ENCODE measurements around the gene SLC37A1. TPM values are rescaled to one million over a fixed set of nuclear protein-coding genes. Genes with fewer than 3 reads are reported as not detected.

The SLC37A1 gene
- total RNA-seq, 1 experiment from 2014 or later, result 4.3 TPM

GRCh38 chr21:42586406-42586805 is 72.8 kb downstream of the SLC37A1 start:
- in situ Hi-C loops (cut with HindIII; ENCODE audit: low pct_unique_long_range_greater_than_20kb, low sequenced_read_pairs), result no loop called here
- DNase-seq (ENCODE audit: low read depth, low spot score), result no peak

- in situ Hi-C loops (cut with HindIII; ENCODE audit: low pct_unique_long_range_greater_than_20kb, low sequenced_read_pairs), result no loop called here
- no peak for DNase-seq (ENCODE audit: low read depth, low spot score)
Observed at GRCh38 chr21:42587036-42587435, 73.4 kb downstream of the SLC37A1 start.

- in situ Hi-C loops (cut with HindIII; ENCODE audit: low pct_unique_long_range_greater_than_20kb, low sequenced_read_pairs), result no loop called here
Observed at GRCh38 chr21:42590431-42591131, 76.9 kb downstream of the SLC37A1 start.

GRCh38 chr21:42591170-42591869 is 77.7 kb downstream of the SLC37A1 start:
- DNase-seq (ENCODE audit: low read depth, low spot score), result no peak
- in situ Hi-C loops (cut with HindIII; ENCODE audit: low pct_unique_long_range_greater_than_20kb, low sequenced_read_pairs), result no loop called here

More at GRCh38 chr21:42590431-42591131, 76.9 kb downstream of the SLC37A1 start:
- DNase-seq (ENCODE audit: low read depth, low spot score), result no peak

- in situ Hi-C loops (cut with HindIII; ENCODE audit: low pct_unique_long_range_greater_than_20kb, low sequenced_read_pairs), result no loop called here
- DNase-seq (ENCODE audit: low read depth, low spot score), result no peak
Observed at GRCh38 chr21:42592156-42592820, 78.6 kb downstream of the SLC37A1 start.

- DNase-seq (ENCODE audit: low read depth, low spot score), result peak; percentile 59
- in situ Hi-C loops (cut with HindIII; ENCODE audit: low pct_unique_long_range_greater_than_20kb, low sequenced_read_pairs), result no loop called here
Observed at GRCh38 chr21:42593007-42593814, 79.6 kb downstream of the SLC37A1 start.

GRCh38 chr21:42594616-42595282 is 81.1 kb downstream of the SLC37A1 start:
- in situ Hi-C loops (cut with HindIII; ENCODE audit: low pct_unique_long_range_greater_than_20kb, low sequenced_read_pairs), result no loop called here
- DNase-seq (ENCODE audit: low read depth, low spot score), result no peak

- no peak for DNase-seq (ENCODE audit: low read depth, low spot score)
- in situ Hi-C loops (cut with HindIII; ENCODE audit: low pct_unique_long_range_greater_than_20kb, low sequenced_read_pairs), result no loop called here
Observed at GRCh38 chr21:42595283-42596187, 81.9 kb downstream of the SLC37A1 start.

- no peak for DNase-seq (ENCODE audit: low read depth, low spot score)
- in situ Hi-C loops (cut with HindIII; ENCODE audit: low pct_unique_long_range_greater_than_20kb, low sequenced_read_pairs), result no loop called here
Observed at GRCh38 chr21:42596657-42597056, 83.0 kb downstream of the SLC37A1 start.

GRCh38 chr21:42597487-42598158 is 84.0 kb downstream of the SLC37A1 start:
- in situ Hi-C loops (cut with HindIII; ENCODE audit: low pct_unique_long_range_greater_than_20kb, low sequenced_read_pairs), result no loop called here
- no peak for DNase-seq (ENCODE audit: low read depth, low spot score)

GRCh38 chr21:42598159-42598735 is 84.6 kb downstream of the SLC37A1 start:
- in situ Hi-C loops (cut with HindIII; ENCODE audit: low pct_unique_long_range_greater_than_20kb, low sequenced_read_pairs), result no loop called here
- DNase-seq (ENCODE audit: low read depth, low spot score), result no peak

- DNase-seq (ENCODE audit: low read depth, low spot score), result no peak
- in situ Hi-C loops (cut with HindIII; ENCODE audit: low pct_unique_long_range_greater_than_20kb, low sequenced_read_pairs), result no loop called here
Observed at GRCh38 chr21:42599486-42599885, 85.8 kb downstream of the SLC37A1 start.

- in situ Hi-C loops (cut with HindIII; ENCODE audit: low pct_unique_long_range_greater_than_20kb, low sequenced_read_pairs), result no loop called here
- DNase-seq (ENCODE audit: low read depth, low spot score), result no peak
Observed at GRCh38 chr21:42599962-42600361, 86.3 kb downstream of the SLC37A1 start.

- in situ Hi-C loops (cut with HindIII; ENCODE audit: low pct_unique_long_range_greater_than_20kb, low sequenced_read_pairs), result no loop called here
- no peak for DNase-seq (ENCODE audit: low read depth, low spot score)
Observed at GRCh38 chr21:42601656-42602055, 88.0 kb downstream of the SLC37A1 start.

GRCh38 chr21:42607102-42607501 is 93.5 kb downstream of the SLC37A1 start:
- in situ Hi-C loops (cut with HindIII; ENCODE audit: low pct_unique_long_range_greater_than_20kb, low sequenced_read_pairs), result no loop called here
- no peak for DNase-seq (ENCODE audit: low read depth, low spot score)

Measured in SK-MEL-5 (cell line).